ENCODE measurements around the gene SAFB2.

SAFB2 gene

DNA sequence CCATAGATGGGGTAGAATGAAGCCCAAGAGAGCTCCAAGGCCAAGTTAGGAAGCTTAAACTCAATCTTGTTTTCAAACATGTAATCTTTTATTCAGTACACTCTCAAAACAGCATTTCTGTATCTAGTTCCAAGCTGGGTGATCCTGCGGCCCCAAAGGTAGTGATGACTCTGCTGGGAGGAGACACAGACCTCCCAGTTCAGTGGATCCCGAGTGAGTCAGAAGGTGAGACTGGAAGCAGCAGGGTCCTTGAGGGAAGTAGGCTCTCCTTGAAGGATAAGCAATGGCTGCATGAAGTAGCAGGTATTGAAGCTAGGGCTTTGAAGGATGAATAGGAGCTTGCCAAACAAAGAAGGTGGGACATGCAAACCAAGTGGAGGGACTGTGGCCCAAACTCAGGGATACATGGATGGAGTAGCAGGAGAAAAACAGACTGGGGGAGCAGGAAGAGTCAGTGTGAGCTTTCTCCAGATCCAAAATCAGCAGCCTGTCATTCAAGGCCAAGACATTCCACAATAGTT is 64.4 kb downstream of the SAFB2 start:
- TF ChIP-seq, protein P1, sequence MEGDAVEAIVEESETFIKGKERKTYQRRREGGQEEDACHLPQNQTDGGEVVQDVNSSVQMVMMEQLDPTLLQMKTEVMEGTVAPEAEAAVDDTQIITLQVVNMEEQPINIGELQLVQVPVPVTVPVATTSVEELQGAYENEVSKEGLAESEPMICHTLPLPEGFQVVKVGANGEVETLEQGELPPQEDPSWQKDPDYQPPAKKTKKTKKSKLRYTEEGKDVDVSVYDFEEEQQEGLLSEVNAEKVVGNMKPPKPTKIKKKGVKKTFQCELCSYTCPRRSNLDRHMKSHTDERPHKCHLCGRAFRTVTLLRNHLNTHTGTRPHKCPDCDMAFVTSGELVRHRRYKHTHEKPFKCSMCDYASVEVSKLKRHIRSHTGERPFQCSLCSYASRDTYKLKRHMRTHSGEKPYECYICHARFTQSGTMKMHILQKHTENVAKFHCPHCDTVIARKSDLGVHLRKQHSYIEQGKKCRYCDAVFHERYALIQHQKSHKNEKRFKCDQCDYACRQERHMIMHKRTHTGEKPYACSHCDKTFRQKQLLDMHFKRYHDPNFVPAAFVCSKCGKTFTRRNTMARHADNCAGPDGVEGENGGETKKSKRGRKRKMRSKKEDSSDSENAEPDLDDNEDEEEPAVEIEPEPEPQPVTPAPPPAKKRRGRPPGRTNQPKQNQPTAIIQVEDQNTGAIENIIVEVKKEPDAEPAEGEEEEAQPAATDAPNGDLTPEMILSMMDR (IDR thresholded peaks at IDR 0.05; ENCODE audit: low read depth, low read length, missing control alignments), result no peak
- DNase-seq (ENCODE audit: extremely low read depth, low read depth), result no peak
- no peak overlapping the region for H3K4me3 ChIP-seq (replicated peaks; ENCODE audit: low read depth, low read length)

DNA sequence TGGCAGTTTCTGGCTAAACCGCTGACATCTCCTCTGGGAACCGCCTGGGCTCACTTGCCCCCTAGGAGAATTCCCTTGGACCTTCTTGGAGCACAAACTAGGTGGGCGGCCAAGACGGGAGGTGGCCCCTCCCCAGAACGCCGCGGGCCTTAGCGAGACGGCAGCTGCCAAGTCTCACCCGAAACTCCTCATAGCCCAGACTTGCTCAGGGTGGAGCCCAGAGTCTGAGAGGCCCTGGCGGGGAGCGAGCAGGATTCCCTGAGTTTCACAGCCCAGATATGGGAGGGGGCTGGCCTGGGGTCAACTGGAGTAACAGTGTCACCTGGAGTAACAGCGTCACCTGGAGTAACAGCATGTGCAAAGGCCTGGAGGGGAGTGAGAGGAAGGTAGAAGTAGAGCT is 64.9 kb downstream of the SAFB2 start:
- no peak for DNase-seq (ENCODE audit: extremely low read depth, low read depth)
- H3K4me3 ChIP-seq (replicated peaks; ENCODE audit: low read depth, low read length), result no peak overlapping the region
- TF ChIP-seq, protein P1 (IDR thresholded peaks at IDR 0.05; ENCODE audit: low read depth, low read length, missing control alignments), result no peak

DNA sequence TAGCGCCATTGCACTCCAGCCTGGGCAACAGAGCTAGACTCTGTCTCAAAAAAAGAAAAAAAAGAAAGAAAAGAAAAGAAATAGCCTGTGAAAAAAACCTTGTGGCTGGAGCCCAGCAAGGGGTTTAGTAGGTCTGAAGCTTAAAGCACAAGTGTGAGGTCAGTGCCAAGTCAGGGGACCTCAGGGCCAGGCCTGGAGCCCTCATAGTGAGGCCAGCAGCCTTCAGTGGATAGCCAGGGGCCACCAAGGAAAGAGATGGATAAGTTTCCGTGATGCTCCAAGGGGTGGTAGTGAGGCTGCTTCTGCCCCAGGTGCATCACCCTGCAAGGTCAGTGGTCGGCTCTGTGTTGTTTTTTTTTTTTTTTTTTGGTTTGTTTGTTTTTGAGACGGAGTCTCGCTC is 67.7 kb downstream of the SAFB2 start:
- DNase-seq (ENCODE audit: extremely low read depth, low read depth), result no peak

DNA sequence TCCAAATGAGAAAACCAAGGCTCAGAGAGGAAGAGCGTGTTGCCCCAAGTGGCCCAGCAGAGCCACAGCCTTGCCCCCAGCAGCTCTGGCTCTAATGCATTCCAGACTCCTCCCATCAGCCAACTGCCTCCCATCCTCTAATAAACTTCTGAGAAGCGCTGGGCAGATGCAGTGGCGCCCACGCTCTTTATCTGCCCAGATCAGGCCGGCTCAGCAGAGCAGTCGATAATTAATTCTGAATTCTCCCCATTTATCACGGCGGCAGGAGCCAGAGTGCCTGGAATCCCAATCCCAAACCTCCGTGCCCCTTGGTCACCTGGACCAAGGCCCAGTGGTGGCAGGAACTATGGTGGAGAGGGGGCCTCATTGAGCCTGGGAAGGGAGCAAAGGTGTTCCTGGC is 68.7 kb downstream of the SAFB2 start:
- no peak overlapping the region for H3K4me3 ChIP-seq (replicated peaks; ENCODE audit: low read depth, low read length)
- TF ChIP-seq, protein P1 (IDR thresholded peaks at IDR 0.05; ENCODE audit: low read depth, low read length, missing control alignments), result no peak
- no peak for DNase-seq (ENCODE audit: extremely low read depth, low read depth)

More for the DNA sequence above, 67.7 kb downstream of the SAFB2 start:
- H3K4me3 ChIP-seq (replicated peaks; ENCODE audit: low read depth, low read length), result no peak overlapping the region
- TF ChIP-seq, protein P1 (IDR thresholded peaks at IDR 0.05; ENCODE audit: low read depth, low read length, missing control alignments), result no peak

DNA sequence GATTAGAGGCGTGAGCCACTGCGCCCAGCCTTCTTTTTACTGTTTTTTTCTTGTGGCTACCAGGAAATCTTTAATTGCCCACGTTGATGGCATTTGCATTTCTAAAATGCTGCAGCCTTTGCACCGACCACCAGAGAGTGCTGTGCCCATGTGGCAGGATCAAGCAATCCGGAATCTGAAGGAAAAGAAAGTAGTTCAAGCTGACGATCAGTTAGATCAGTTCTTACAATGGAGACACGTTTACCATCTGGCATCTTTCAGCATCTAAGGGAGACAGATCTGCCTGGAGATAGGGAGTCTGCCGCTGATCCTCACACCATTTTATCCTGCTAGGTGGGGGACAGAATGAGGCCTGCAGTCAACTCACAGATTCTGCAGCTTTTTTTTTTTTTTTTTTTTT is 74.7 kb downstream of the SAFB2 start:
- H3K4me3 ChIP-seq (replicated peaks; ENCODE audit: low read depth, low read length), result no peak overlapping the region
- DNase-seq (ENCODE audit: extremely low read depth, low read depth), result no peak
- TF ChIP-seq, protein P1 (IDR thresholded peaks at IDR 0.05; ENCODE audit: low read depth, low read length, missing control alignments), result peak; percentile 57

DNA sequence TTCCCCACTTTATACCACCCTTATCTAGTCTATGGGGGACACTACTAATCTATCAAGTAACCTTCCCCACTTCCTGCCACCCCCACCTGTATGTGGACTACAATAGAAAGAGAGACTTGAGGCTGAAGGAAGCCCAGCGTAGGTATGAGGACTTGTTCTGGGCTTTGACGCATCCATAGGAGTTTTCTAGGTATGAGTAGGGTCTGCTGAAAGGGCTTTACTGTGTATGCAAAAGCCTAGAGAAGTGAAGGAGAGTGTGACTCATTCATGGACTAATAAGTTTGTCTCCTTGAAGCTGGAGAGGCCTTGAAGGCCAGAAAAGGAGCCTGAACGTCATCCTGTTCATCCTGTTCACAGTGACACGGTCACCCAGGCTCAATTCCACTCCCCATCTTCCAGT is 76.6 kb downstream of the SAFB2 start:
- TF ChIP-seq, protein P1 (IDR thresholded peaks at IDR 0.05; ENCODE audit: low read depth, low read length, missing control alignments), result no peak
- no peak overlapping the region for H3K4me3 ChIP-seq (replicated peaks; ENCODE audit: low read depth, low read length)
- DNase-seq (ENCODE audit: extremely low read depth, low read depth), result no peak

DNA sequence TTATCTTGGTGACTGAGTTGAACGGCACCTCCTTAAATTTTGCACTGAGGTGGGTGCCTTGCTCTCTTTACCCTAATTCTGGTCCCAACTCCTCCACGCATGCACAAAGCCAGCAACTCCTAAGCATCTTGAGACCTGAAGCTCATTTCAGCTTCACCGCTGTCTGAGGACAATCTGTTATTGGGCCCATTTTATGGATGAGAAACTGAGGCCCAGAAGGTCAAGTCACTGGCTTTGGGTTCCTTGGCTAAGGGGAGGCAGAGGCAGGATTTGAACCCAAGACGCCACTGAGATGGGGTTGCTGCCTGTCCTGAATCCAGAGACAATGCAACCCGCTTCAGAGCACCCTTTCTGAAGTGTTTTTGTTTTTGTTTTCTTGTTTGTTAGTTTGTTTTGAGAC is 77.5 kb downstream of the SAFB2 start:
- TF ChIP-seq, protein P1 (IDR thresholded peaks at IDR 0.05; ENCODE audit: low read depth, low read length, missing control alignments), result no peak
- H3K4me3 ChIP-seq (replicated peaks; ENCODE audit: low read depth, low read length), result no peak overlapping the region
- no peak for DNase-seq (ENCODE audit: extremely low read depth, low read depth)

All from HFF-Myc (cell line).